ENCODE data around the gene TSPYL1.

DNA sequence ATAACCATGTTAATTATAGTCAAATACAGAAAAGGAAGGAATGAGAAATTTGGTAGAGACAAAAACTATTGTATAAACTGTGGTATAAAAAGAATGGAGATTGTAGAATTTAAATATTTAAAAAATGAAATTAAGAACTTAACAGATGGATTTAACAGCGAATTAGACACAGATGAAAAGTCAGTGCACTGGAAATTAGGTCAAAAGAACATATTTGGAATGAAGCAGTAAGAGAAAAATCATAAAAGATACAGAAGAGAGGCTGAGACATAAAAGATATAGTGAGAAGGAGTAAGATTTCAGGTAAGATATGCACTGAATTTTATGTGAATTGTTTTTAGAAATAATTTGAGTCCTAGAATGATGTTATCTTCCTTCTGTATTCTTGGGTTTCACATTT is 39.9 kb downstream of the TSPYL1 start:
- TF ChIP-seq, protein P1, sequence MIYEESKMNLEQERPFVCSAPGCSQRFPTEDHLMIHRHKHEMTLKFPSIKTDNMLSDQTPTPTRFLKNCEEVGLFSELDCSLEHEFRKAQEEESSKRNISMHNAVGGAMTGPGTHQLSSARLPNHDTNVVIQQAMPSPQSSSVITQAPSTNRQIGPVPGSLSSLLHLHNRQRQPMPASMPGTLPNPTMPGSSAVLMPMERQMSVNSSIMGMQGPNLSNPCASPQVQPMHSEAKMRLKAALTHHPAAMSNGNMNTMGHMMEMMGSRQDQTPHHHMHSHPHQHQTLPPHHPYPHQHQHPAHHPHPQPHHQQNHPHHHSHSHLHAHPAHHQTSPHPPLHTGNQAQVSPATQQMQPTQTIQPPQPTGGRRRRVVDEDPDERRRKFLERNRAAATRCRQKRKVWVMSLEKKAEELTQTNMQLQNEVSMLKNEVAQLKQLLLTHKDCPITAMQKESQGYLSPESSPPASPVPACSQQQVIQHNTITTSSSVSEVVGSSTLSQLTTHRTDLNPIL (CRISPR knock-in tag; IDR thresholded peaks at IDR 0.05; ENCODE audit: low read depth), result no peak
- TF ChIP-seq, protein P2, sequence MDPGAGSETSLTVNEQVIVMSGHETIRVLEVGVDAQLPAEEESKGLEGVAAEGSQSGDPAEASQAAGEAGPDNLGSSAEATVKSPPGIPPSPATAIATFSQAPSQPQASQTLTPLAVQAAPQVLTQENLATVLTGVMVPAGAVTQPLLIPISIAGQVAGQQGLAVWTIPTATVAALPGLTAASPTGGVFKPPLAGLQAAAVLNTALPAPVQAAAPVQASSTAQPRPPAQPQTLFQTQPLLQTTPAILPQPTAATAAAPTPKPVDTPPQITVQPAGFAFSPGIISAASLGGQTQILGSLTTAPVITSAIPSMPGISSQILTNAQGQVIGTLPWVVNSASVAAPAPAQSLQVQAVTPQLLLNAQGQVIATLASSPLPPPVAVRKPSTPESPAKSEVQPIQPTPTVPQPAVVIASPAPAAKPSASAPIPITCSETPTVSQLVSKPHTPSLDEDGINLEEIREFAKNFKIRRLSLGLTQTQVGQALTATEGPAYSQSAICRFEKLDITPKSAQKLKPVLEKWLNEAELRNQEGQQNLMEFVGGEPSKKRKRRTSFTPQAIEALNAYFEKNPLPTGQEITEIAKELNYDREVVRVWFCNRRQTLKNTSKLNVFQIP (CRISPR knock-in tag; IDR thresholded peaks at IDR 0.05; ENCODE audit: borderline replicate concordance, low read depth), result no peak
- TF ChIP-seq ZNF565 (CRISPR knock-in tag; conservative IDR thresholded peaks at IDR 0.05; ENCODE audit: low read depth) (no peak), ISL1 (CRISPR knock-in tag; IDR thresholded peaks at IDR 0.05) (no peak), BACH2 (CRISPR knock-in tag; IDR thresholded peaks at IDR 0.05; ENCODE audit: borderline replicate concordance) (no peak), RARB (CRISPR knock-in tag; IDR thresholded peaks at IDR 0.05) (no peak), ZNF8 (CRISPR knock-in tag; IDR thresholded peaks at IDR 0.05) (no peak), ARNTL (CRISPR knock-in tag; IDR thresholded peaks at IDR 0.05; ENCODE audit: borderline replicate concordance, low read depth) (no peak), ZFP30 (CRISPR knock-in tag; IDR thresholded peaks at IDR 0.05) (no peak), PPARA (CRISPR knock-in tag; IDR thresholded peaks at IDR 0.05; ENCODE audit: borderline replicate concordance) (no peak), SNAI2 (CRISPR knock-in tag; IDR thresholded peaks at IDR 0.05) (no peak), ESRRG (CRISPR knock-in tag; IDR thresholded peaks at IDR 0.05) (no peak)
- TF ChIP-seq, protein P3, sequence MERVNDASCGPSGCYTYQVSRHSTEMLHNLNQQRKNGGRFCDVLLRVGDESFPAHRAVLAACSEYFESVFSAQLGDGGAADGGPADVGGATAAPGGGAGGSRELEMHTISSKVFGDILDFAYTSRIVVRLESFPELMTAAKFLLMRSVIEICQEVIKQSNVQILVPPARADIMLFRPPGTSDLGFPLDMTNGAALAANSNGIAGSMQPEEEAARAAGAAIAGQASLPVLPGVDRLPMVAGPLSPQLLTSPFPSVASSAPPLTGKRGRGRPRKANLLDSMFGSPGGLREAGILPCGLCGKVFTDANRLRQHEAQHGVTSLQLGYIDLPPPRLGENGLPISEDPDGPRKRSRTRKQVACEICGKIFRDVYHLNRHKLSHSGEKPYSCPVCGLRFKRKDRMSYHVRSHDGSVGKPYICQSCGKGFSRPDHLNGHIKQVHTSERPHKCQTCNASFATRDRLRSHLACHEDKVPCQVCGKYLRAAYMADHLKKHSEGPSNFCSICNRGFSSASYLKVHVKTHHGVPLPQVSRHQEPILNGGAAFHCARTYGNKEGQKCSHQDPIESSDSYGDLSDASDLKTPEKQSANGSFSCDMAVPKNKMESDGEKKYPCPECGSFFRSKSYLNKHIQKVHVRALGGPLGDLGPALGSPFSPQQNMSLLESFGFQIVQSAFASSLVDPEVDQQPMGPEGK (CRISPR knock-in tag; IDR thresholded peaks at IDR 0.05; ENCODE audit: borderline replicate concordance), result no peak
